Panc1 (cell line): ENCODE data around the gene SGCG.

Experiments used
- SIN3A ChIP-seq: IDR thresholded peaks from 2 replicates; pipeline ENCODE4 v1.6.1; 2012; ENCODE audit warnings: low read depth, mild to moderate bottlenecking, low read length, moderate library complexity, borderline replicate concordance; ENCODE audit not compliant: insufficient read depth
- TF ChIP-seq, protein P1 (sequence below): fragments of 450-650 bp; IDR thresholded peaks from 2 replicates; pipeline ENCODE4 v1.5.1; 2017; ENCODE audit warnings: mild to moderate bottlenecking
- TF ChIP-seq, protein P2 (sequence below), 2 experiments: IDR thresholded peaks; 2 replicates each; pipeline ENCODE4 v1.6.1; 2011 to 2012; ENCODE audit warnings: low read depth in 2 of 2, control low read depth in 1 of 2, low read length in 1 of 2, mild to moderate bottlenecking in 1 of 2, moderate library complexity in 1 of 2; ENCODE audit not compliant: insufficient read depth in 1 of 2

DNA sequence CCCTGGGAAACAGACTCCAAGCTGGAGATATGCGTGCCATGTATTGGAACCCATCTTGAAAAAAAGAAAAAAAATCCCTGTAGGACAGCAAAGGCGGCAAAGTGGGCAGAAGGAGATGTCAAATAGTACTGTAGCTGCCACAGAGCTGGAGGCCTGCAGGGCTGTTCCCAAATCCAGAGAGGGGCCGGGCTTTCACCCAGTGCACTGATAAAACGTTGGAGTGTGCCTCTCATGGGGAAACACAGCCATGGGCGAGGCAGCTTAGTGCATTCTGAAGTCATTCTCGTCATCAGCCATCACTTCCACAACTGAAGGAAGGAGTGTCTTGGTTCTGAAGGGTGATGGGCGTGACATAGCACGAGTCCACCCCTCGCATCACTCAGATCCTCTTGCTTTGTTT is 4.8 kb downstream of the SGCG start:
- TF ChIP-seq, protein P1, sequence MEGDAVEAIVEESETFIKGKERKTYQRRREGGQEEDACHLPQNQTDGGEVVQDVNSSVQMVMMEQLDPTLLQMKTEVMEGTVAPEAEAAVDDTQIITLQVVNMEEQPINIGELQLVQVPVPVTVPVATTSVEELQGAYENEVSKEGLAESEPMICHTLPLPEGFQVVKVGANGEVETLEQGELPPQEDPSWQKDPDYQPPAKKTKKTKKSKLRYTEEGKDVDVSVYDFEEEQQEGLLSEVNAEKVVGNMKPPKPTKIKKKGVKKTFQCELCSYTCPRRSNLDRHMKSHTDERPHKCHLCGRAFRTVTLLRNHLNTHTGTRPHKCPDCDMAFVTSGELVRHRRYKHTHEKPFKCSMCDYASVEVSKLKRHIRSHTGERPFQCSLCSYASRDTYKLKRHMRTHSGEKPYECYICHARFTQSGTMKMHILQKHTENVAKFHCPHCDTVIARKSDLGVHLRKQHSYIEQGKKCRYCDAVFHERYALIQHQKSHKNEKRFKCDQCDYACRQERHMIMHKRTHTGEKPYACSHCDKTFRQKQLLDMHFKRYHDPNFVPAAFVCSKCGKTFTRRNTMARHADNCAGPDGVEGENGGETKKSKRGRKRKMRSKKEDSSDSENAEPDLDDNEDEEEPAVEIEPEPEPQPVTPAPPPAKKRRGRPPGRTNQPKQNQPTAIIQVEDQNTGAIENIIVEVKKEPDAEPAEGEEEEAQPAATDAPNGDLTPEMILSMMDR: no peak
- TF ChIP-seq, protein P2, sequence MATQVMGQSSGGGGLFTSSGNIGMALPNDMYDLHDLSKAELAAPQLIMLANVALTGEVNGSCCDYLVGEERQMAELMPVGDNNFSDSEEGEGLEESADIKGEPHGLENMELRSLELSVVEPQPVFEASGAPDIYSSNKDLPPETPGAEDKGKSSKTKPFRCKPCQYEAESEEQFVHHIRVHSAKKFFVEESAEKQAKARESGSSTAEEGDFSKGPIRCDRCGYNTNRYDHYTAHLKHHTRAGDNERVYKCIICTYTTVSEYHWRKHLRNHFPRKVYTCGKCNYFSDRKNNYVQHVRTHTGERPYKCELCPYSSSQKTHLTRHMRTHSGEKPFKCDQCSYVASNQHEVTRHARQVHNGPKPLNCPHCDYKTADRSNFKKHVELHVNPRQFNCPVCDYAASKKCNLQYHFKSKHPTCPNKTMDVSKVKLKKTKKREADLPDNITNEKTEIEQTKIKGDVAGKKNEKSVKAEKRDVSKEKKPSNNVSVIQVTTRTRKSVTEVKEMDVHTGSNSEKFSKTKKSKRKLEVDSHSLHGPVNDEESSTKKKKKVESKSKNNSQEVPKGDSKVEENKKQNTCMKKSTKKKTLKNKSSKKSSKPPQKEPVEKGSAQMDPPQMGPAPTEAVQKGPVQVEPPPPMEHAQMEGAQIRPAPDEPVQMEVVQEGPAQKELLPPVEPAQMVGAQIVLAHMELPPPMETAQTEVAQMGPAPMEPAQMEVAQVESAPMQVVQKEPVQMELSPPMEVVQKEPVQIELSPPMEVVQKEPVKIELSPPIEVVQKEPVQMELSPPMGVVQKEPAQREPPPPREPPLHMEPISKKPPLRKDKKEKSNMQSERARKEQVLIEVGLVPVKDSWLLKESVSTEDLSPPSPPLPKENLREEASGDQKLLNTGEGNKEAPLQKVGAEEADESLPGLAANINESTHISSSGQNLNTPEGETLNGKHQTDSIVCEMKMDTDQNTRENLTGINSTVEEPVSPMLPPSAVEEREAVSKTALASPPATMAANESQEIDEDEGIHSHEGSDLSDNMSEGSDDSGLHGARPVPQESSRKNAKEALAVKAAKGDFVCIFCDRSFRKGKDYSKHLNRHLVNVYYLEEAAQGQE (IDR thresholded peaks at IDR 0.05; ENCODE audit: insufficient read depth in 1 of 2, low read depth in 2 of 2, low read length in 1 of 2): no peak
- TF ChIP-seq SIN3A: no peak
